ENCODE results near the gene SMIM29.

SMIM29 gene

DNA sequence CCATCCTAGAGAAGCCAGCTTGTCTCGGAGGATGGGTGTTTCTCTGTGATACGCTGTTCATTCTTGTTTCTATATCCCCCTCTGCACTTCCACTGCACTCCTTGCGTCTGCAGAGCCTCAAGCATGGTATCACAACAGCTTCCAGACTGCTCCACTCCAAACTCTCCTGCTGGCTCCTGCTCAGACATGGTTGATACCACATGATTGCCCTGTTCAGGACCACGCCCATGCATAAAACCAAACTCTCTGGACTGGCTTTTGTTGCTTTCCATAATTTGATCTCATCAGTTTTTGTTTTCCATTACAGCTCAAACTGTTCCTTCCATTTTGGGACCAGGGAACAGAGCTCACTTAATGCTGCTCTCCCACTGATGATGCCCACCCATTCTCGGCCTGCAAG is 30.0 kb upstream of the SMIM29 start:
- H3K36me3 ChIP-seq (ENCODE audit: control insufficient read depth, insufficient read depth, low read length): no peaks in the 10 kb centered on the region
- TF ChIP-seq, protein P1, sequence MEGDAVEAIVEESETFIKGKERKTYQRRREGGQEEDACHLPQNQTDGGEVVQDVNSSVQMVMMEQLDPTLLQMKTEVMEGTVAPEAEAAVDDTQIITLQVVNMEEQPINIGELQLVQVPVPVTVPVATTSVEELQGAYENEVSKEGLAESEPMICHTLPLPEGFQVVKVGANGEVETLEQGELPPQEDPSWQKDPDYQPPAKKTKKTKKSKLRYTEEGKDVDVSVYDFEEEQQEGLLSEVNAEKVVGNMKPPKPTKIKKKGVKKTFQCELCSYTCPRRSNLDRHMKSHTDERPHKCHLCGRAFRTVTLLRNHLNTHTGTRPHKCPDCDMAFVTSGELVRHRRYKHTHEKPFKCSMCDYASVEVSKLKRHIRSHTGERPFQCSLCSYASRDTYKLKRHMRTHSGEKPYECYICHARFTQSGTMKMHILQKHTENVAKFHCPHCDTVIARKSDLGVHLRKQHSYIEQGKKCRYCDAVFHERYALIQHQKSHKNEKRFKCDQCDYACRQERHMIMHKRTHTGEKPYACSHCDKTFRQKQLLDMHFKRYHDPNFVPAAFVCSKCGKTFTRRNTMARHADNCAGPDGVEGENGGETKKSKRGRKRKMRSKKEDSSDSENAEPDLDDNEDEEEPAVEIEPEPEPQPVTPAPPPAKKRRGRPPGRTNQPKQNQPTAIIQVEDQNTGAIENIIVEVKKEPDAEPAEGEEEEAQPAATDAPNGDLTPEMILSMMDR (IDR thresholded peaks at IDR 0.05): no peak

DNA sequence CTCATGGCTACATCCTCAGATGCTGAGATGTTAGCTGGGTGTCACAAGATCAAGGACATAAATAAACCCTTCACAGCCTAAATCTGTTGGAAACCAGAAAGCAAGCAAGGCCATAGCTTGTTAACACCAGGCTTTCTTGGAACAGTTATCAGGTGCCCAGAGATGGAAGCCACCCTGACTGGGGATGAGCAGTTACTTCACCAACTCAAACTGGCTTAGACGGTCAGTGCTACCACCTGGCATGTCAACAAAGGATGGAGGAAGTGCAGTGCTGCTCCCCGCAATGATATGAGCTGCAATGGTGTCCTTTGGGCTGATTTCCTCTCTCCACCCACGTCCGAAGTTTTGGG is 28.9 kb upstream of the SMIM29 start:
- H3K36me3 ChIP-seq (ENCODE audit: control insufficient read depth, insufficient read depth, low read length): no peaks in the 10 kb centered on the region
- H3K4me3 ChIP-seq (ENCODE audit: low read depth, low read length): no peak overlapping the region
- H2AFZ ChIP-seq: no peak overlapping the region
- H3K9me3 ChIP-seq (ENCODE audit: control insufficient read depth, low read length): no peaks in the 10 kb centered on the region
- no peak overlapping the region for H3K27ac ChIP-seq
- no peaks in the 10 kb centered on the region for H3K27me3 ChIP-seq (ENCODE audit: control insufficient read depth, insufficient read depth, low read length)
- TF ChIP-seq, protein P1 (IDR thresholded peaks at IDR 0.05): no peak
- no peak overlapping the region for H3K9ac ChIP-seq
- H3K4me2 ChIP-seq (ENCODE audit: low read length): no peak overlapping the region
- H3K4me1 ChIP-seq: peaks cover 7% of the 10 kb centered on the region
- H3K79me2 ChIP-seq: no peaks in the 10 kb centered on the region

More for the DNA sequence above, 30.0 kb upstream of the SMIM29 start:
- Histone ChIP-seq H3K4me3 (ENCODE audit: low read depth, low read length) (no peak overlapping the region), H3K79me2 (no peaks in the 10 kb centered on the region), H3K4me2 (ENCODE audit: low read length) (no peak overlapping the region), H3K27me3 (ENCODE audit: control insufficient read depth, insufficient read depth, low read length) (no peaks in the 10 kb centered on the region), H3K9ac (no peak overlapping the region), H3K9me3 (ENCODE audit: control insufficient read depth, low read length) (no peaks in the 10 kb centered on the region), H3K27ac (no peak overlapping the region), H2AFZ (no peak overlapping the region), H3K4me1 (peaks cover 7% of the 10 kb centered on the region)

DNA sequence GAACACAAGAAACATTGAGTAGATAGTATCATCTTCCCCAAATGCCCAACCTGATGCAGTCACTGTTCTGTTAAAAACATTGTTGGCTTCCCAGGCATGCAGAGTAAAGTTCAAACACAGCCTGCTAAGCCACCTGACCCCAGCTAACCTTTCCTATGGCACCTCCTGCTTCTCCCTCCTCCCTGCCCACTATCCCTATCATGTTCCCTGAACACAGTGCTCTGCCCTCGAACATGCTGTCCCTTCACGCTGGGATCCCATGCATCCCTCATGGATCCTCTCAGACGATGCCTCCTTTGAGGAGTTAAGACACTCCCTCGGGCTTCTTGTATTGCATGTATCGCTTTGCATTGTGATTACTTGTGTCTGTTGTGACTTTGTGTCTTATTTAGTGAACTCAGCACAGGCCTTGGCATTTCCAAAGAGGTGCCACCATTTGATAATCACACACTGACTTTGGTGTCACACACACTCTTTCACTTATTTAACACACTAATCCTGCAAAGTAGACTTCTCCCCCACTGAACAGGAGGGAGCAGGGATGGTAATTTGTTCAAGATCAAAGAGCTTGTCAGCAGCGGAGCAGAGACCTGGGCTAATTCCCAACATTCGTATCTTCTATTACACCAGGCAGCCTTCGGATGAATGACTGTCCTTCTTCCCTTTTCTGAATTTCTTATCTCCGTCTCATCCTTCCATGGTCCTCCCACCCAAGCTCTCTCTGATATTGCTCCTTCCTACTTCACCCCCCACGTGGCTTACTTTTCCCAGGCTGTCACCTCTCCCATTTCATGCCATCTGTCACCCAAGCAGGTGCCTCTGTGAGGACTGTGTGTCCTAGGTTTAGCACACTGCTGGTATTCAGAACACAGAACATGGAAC is 28.3 kb upstream of the SMIM29 start:
- Histone ChIP-seq H3K27me3 (ENCODE audit: control insufficient read depth, insufficient read depth, low read length) (no peaks in the 10 kb centered on the region), H2AFZ (no peak overlapping the region), H3K4me3 (ENCODE audit: low read depth, low read length) (no peak overlapping the region), H3K27ac (no peak overlapping the region), H3K79me2 (no peaks in the 10 kb centered on the region), H3K9me3 (ENCODE audit: control insufficient read depth, low read length) (no peaks in the 10 kb centered on the region), H3K36me3 (ENCODE audit: control insufficient read depth, insufficient read depth, low read length) (no peaks in the 10 kb centered on the region), H3K4me1 (peaks cover 7% of the 10 kb centered on the region), H3K4me2 (ENCODE audit: low read length) (no peak overlapping the region), H3K9ac (no peak overlapping the region)
- TF ChIP-seq, protein P1 (IDR thresholded peaks at IDR 0.05): no peak

DNA sequence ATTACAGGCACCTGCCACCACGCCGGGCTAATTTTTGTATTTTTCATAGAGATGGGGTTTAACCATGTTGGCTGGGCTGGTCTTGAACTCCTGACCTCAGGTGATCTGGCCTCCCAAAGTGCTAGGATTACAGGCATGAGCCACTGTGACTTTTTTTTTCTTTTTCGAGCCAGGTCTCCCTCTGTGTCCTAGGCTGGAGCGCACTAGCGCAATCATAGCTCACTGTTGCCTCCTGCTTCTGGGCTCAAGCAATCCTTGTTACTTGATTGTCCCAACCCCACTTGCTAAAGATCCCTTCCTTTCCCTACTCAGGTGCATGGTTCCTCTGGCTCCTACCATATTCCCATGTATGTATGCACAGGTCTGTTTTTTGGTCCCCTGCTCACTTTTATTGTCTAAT is 27.4 kb upstream of the SMIM29 start:
- Histone ChIP-seq H3K9ac (no peak overlapping the region), H3K4me3 (ENCODE audit: low read depth, low read length) (no peak overlapping the region), H3K9me3 (ENCODE audit: control insufficient read depth, low read length) (no peaks in the 10 kb centered on the region), H2AFZ (no peak overlapping the region), H3K4me1 (peaks cover 7% of the 10 kb centered on the region), H3K36me3 (ENCODE audit: control insufficient read depth, insufficient read depth, low read length) (no peaks in the 10 kb centered on the region), H3K27me3 (ENCODE audit: control insufficient read depth, insufficient read depth, low read length) (no peaks in the 10 kb centered on the region), H3K4me2 (ENCODE audit: low read length) (no peak overlapping the region), H3K79me2 (no peaks in the 10 kb centered on the region), H3K27ac (no peak overlapping the region)
- TF ChIP-seq, protein P1 (IDR thresholded peaks at IDR 0.05): no peak
